Transverse colon (tissue), 4 donors: Measurements from ENCODE around the gene DNAH3. TPM values are rescaled to one million over a fixed set of nuclear protein-coding genes. Genes with fewer than 3 reads are reported as not detected.
A peak's percentile ranks its signal among the peaks of the same experiment; 100 is the strongest.
"Not testable (repeated sequence)": the region's sequence is repeated elsewhere in the genome, so short reads cannot be mapped to it uniquely, and the experiment has no call there.

Experiments
- DNase-seq: peaks from one replicate; pipeline ENCODE4 v3.0.0-alpha.2; 2019
- H3K27ac ChIP-seq, 4 donors: fragments of 200-600 bp; sonication (generic); 2 replicates each; pipeline ENCODE4 v1.5.1; 2016 to 2018; ENCODE audit warnings: inconsistent platforms in 4 of 4
- H3K27me3 ChIP-seq: fragments of 200-600 bp; sonication (generic); 2 replicates; pipeline ENCODE4 v1.5.1; 2017; ENCODE audit warnings: inconsistent platforms
- H3K36me3 ChIP-seq, 4 donors: fragments of 200-600 bp; sonication (generic); 2 replicates each; pipeline ENCODE4 v1.5.1; 2017 to 2019; ENCODE audit warnings: inconsistent platforms in 4 of 4
- H3K4me1 ChIP-seq, 4 donors: fragments of 200-600 bp; sonication (generic); 2 replicates each; pipeline ENCODE4 v1.5.1; 2017 to 2020; ENCODE audit warnings: inconsistent platforms in 4 of 4
- H3K4me3 ChIP-seq, 4 donors: fragments of 200-600 bp; sonication (generic); 1 replicate in 1 of 4; 2 replicates in 3 of 4; pipeline versions ENCODE4 v1.5.1 to v1.6.1; 2017 to 2019; ENCODE audit warnings: inconsistent platforms in 4 of 4
- H3K9me3 ChIP-seq, 2 donors: fragments of 200-600 bp; sonication (generic); 2 replicates each; pipeline ENCODE4 v1.5.1; 2017 to 2019; ENCODE audit warnings: inconsistent platforms in 2 of 2
- EP300 ChIP-seq: sonication (generic); formaldehyde crosslinking; IDR thresholded peaks from one replicate; pipeline ENCODE4 v1.6.1; 2017; ENCODE audit warnings: antibody characterized with exemption, low read depth
- POLR2A ChIP-seq: fragments of 450-650 bp; IDR thresholded peaks from one replicate; pipeline ENCODE4 v1.6.1; 2016; ENCODE audit warnings: antibody characterized with exemption, mild to moderate bottlenecking, moderate library complexity
- POLR2AphosphoS5 ChIP-seq, 3 donors: sonication (generic); formaldehyde crosslinking; IDR thresholded peaks; one replicate each; pipeline ENCODE4 v1.6.1; 2016; ENCODE audit warnings: antibody characterized with exemption in 3 of 3
- WGBS, 2 donors: methylation state at CpG; one replicate each; pipeline ENCODE4 v1.1.5; 2018; ENCODE audit warnings: low coverage in 1 of 2; 5-methylcytosine and 5-hydroxymethylcytosine counted together
- in situ Hi-C, 4 donors: fragments of 200-750 bp; cut with MboI; loops; one replicate each; pipeline versions ENCODE4 v1.15.0 to v1.15.1; 2017; ENCODE audit warnings: low sequenced_read_pairs in 3 of 4, low pct_ligation_motif_present in 1 of 4, low pct_unique_long_range_greater_than_20kb in 1 of 4
- intact Hi-C: fragments of 100-400 bp; cut with DNase I; formaldehyde crosslinking; loops from one replicate; pipeline ENCODE4 v1.15.1; 2023; ENCODE audit warnings: low total_unique reads
- total RNA-seq, 4 donors: library from RNA; depleted of rRNA; stranded (reverse); fragments of >200 nt; gene quantifications; one replicate each; pipeline ENCODE4 v1.1.0, GENCODE V29; 2016
- TF ChIP-seq, protein P1 (sequence below), 5 experiments: fragments of 200-600 bp in 3 of 5; fragments of 450-650 bp in 2 of 5; sonication (generic) in 3 of 5; IDR thresholded peaks; 1 replicate in 2 of 5; 2 replicates in 3 of 5; pipeline ENCODE4 v1.5.1; 2016 to 2017; ENCODE audit warnings: antibody characterized with exemption in 5 of 5, inconsistent platforms in 3 of 5, mild to moderate bottlenecking in 2 of 5, moderate library complexity in 1 of 5

DNAH3 gene
- total RNA-seq, 4 donors from 2014 or later, result 1.1 to 28.7 (median 5.5) TPM

DNA sequence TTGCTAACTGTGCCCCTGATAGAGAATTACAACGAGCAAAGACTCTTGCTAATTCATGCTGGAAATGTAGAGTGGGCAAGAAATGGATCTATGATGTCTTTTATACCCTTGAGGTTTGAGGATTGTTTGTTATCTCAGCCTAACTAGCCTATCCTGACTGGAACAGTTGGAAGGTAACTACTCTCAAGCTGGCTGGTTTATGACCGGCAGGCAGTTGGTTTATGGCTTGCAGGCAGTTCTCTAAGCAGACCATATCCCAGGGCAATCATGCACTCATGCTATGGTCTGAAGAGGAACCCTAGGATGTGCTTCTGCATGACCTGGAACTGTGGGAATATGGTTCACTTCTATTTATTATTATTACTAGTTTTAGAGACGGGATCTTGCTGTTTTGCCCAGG lies 201.0 kb downstream of the DNAH3 start:
- no peaks in the 10 kb centered on the region for H3K9me3 ChIP-seq
- WGBS, 2 donors, result 77 to 94% methylated on average over 2 to 3 of the region's 3 CpGs
- no peak overlapping the region for H3K4me3 ChIP-seq
- H3K36me3 ChIP-seq, result no peaks in the 10 kb centered on the region
- no peaks in the 10 kb centered on the region for H3K4me1 ChIP-seq
- intact Hi-C loops, result no loop called here
- in situ Hi-C loops, result no loop called here
- no peak overlapping the region for H3K27ac ChIP-seq
- no peaks in the 10 kb centered on the region for H3K27me3 ChIP-seq
- no peak for TF ChIP-seq POLR2A
- no peak for TF ChIP-seq EP300
- TF ChIP-seq, protein P1, sequence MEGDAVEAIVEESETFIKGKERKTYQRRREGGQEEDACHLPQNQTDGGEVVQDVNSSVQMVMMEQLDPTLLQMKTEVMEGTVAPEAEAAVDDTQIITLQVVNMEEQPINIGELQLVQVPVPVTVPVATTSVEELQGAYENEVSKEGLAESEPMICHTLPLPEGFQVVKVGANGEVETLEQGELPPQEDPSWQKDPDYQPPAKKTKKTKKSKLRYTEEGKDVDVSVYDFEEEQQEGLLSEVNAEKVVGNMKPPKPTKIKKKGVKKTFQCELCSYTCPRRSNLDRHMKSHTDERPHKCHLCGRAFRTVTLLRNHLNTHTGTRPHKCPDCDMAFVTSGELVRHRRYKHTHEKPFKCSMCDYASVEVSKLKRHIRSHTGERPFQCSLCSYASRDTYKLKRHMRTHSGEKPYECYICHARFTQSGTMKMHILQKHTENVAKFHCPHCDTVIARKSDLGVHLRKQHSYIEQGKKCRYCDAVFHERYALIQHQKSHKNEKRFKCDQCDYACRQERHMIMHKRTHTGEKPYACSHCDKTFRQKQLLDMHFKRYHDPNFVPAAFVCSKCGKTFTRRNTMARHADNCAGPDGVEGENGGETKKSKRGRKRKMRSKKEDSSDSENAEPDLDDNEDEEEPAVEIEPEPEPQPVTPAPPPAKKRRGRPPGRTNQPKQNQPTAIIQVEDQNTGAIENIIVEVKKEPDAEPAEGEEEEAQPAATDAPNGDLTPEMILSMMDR (IDR thresholded peaks at IDR 0.05), result no peak
- no peak for TF ChIP-seq POLR2AphosphoS5 (IDR thresholded peaks at IDR 0.05)
- DNase-seq, result peak; percentile 24

DNA sequence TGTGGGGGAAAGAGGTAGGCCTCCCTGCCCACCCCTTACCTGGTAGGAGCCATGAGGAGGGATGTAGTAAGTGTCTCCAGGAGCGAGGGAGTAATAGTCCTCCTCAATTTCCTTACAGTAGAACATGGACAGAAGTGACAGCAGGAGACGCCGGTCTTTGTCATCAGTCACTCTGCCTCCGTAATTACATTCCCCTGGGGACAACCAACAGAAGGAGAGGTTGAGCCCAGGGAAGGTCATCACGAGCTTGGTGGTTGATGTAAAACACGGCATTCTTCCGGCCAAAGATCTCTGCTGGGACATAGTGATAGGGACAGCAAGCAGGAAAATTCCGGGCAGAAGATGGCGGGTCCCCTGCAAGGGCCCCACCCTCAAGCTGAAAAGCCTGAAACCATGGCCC lies 202.2 kb downstream of the DNAH3 start:
- TF ChIP-seq EP300 (no peak), POLR2A (no peak), POLR2AphosphoS5 (IDR thresholded peaks at IDR 0.05) (no peak)
- TF ChIP-seq, protein P1 (IDR thresholded peaks at IDR 0.05), result no peak
- DNase-seq, result no peak
- H3K36me3 ChIP-seq, result no peaks in the 10 kb centered on the region
- H3K4me3 ChIP-seq, result no peak overlapping the region
- 88 to 100% methylated on average over 3 to 9 of the region's 9 CpGs for WGBS, 2 donors
- intact Hi-C loops, result no loop called here
- no peak overlapping the region for H3K27ac ChIP-seq
- H3K9me3 ChIP-seq, result no peaks in the 10 kb centered on the region
- H3K27me3 ChIP-seq, result no peaks in the 10 kb centered on the region
- H3K4me1 ChIP-seq, result no peaks in the 10 kb centered on the region
- in situ Hi-C loops, result no loop called here

DNA sequence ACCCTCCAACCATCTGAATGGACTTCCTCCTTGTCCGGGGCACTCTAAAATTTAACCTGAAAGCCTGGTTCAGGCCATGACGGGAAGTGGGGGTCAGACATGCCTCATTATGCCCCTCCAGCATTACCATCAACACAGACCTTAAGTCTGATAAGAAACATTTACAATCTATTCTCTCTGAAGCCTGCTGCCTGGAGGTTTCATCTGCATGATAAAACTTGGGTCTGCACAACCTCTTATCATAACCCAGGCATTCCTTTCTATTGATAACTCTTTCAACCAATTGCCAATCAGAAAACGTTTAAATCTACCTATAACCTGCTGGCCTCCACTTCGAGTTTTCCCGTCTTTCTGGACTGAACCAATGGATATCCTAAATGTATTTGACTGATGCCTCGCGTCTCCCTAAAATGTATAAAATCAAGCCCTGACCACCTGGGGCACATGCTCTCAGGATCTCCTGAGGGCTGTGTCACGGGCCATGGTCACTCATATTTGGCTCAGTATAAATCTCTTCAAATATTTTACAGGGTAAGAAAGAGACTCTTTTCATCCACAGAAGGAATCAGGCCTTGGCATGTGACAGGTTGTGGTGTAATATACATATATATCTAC lies 204.5 kb downstream of the DNAH3 start:
- H3K4me1 ChIP-seq, result no peaks in the 10 kb centered on the region
- no peak for DNase-seq
- no peaks in the 10 kb centered on the region for H3K9me3 ChIP-seq
- in situ Hi-C loops (no loop called here), intact Hi-C loops (no loop called here)
- WGBS, 2 donors, result 86 to 89% methylated on average over 8 of the region's 8 CpGs
- no peak overlapping the region for H3K4me3 ChIP-seq
- TF ChIP-seq POLR2A (no peak), EP300 (no peak), POLR2AphosphoS5 (IDR thresholded peaks at IDR 0.05) (no peak)
- TF ChIP-seq, protein P1 (IDR thresholded peaks at IDR 0.05), result no peak
- no peaks in the 10 kb centered on the region for H3K27me3 ChIP-seq
- no peaks in the 10 kb centered on the region for H3K36me3 ChIP-seq
- H3K27ac ChIP-seq, result no peak overlapping the region

- DNase-seq, H3K9me3 ChIP-seq, H3K4me1 ChIP-seq, intact Hi-C loops, in situ Hi-C loops, H3K36me3 ChIP-seq, H3K4me3 ChIP-seq, H3K27ac ChIP-seq, H3K27me3 ChIP-seq: not testable (repeated sequence)
- 96 to 97% methylated on average over 11 of the region's 11 CpGs for WGBS, 2 donors
These were observed 205.1 kb downstream of the DNAH3 start for GRCh38 chr16:20945575-20945875.

GRCh38 chr16:20944861-20945574 lies 205.6 kb downstream of the DNAH3 start:
- WGBS, 2 donors, result 82 to 83% methylated on average over 3 to 5 of the region's 5 CpGs

More at GRCh38 chr16:20944861-20945574, 205.6 kb downstream of the DNAH3 start:
- no peak for DNase-seq
- Histone ChIP-seq H3K27me3 (no peaks in the 10 kb centered on the region), H3K4me3 (no peak overlapping the region), H3K36me3 (no peaks in the 10 kb centered on the region), H3K27ac (no peak overlapping the region), H3K4me1 (no peaks in the 10 kb centered on the region), H3K9me3 (no peaks in the 10 kb centered on the region)
- TF ChIP-seq POLR2AphosphoS5 (IDR thresholded peaks at IDR 0.05), result no peak
- in situ Hi-C loops, result no loop called here
- intact Hi-C loops, result no loop called here
